Measurements from ENCODE around the gene CFAP46.
"Not testable (repeated sequence)": the region's sequence is repeated elsewhere in the genome, so short reads cannot be mapped to it uniquely, and the experiment has no call there.

Gene CFAP46

GRCh38 chr10:132898391-132899053, 43.8 kb downstream of the CFAP46 start:
- no peak for DNase-seq

- no peak for DNase-seq
Observed at GRCh38 chr10:132897516-132898381, 44.6 kb downstream of the CFAP46 start.

- not testable (repeated sequence) for DNase-seq
Observed at GRCh38 chr10:132893786-132894185, 48.6 kb downstream of the CFAP46 start.

GRCh38 chr10:132893090-132893489, 49.3 kb downstream of the CFAP46 start:
- DNase-seq, result peak in 1 of 3 experiments; percentile 17

GRCh38 chr10:132892004-132892403, 50.4 kb downstream of the CFAP46 start:
- no peak for DNase-seq

- DNase-seq, result no peak
Observed at GRCh38 chr10:132891368-132891767, 51.0 kb downstream of the CFAP46 start.

- no peak for DNase-seq
Observed at GRCh38 chr10:132890301-132890700, 52.1 kb downstream of the CFAP46 start.

GRCh38 chr10:132889556-132889955, 52.8 kb downstream of the CFAP46 start:
- no peak for DNase-seq

GRCh38 chr10:132888898-132889490, 53.4 kb downstream of the CFAP46 start:
- DNase-seq, result no peak

GRCh38 chr10:132888446-132888845, 53.9 kb downstream of the CFAP46 start:
- DNase-seq, result not testable (repeated sequence)

GRCh38 chr10:132886211-132887099, 55.9 kb downstream of the CFAP46 start:
- DNase-seq, result peak in 2 of 3 experiments; percentile 1 to 2

- DNase-seq, result no peak
Observed at GRCh38 chr10:132885451-132886210, 56.7 kb downstream of the CFAP46 start.

- no peak for DNase-seq
Observed at GRCh38 chr10:132884691-132885271, 57.6 kb downstream of the CFAP46 start.

- DNase-seq, result no peak
Observed at GRCh38 chr10:132884041-132884440, 58.3 kb downstream of the CFAP46 start.

- no peak for DNase-seq
Observed at GRCh38 chr10:132883391-132883881, 58.9 kb downstream of the CFAP46 start.

- no peak for DNase-seq
Observed at GRCh38 chr10:132882069-132882951, 60.1 kb downstream of the CFAP46 start.

GRCh38 chr10:132881186-132881920, 61.0 kb downstream of the CFAP46 start:
- DNase-seq, result no peak

- no peak for DNase-seq
Observed at GRCh38 chr10:132880128-132880981, 62.0 kb downstream of the CFAP46 start.
